Keratinocyte (primary cell): ENCODE data around the gene DSCAML1.

Experiments
- EZH2 ChIP-seq: IDR thresholded peaks from one replicate; pipeline ENCODE4 v1.6.1; 2012; ENCODE audit warnings: inconsistent platforms, mild to moderate bottlenecking, low read length, moderate library complexity
- TF ChIP-seq, protein P1 (sequence below), 3 experiments: IDR thresholded peaks in 1 of 3; conservative IDR thresholded peaks in 1 of 3; optimal IDR thresholded peaks in 1 of 3; 2 replicates in 2 of 3; 3 replicates in 1 of 3; pipeline versions ENCODE3 to v1.5.1; 2011; ENCODE audit warnings: low read length in 3 of 3, mild to moderate bottlenecking in 3 of 3, moderate library complexity in 2 of 3, control low read depth in 1 of 3, inconsistent platforms in 1 of 3; ENCODE audit not compliant: insufficient read depth in 2 of 3; ENCODE audit errors: extremely low read depth in 1 of 3

GRCh38 chr11:117626576-117626975 lies 170.4 kb downstream of the DSCAML1 start:
- TF ChIP-seq, protein P1, sequence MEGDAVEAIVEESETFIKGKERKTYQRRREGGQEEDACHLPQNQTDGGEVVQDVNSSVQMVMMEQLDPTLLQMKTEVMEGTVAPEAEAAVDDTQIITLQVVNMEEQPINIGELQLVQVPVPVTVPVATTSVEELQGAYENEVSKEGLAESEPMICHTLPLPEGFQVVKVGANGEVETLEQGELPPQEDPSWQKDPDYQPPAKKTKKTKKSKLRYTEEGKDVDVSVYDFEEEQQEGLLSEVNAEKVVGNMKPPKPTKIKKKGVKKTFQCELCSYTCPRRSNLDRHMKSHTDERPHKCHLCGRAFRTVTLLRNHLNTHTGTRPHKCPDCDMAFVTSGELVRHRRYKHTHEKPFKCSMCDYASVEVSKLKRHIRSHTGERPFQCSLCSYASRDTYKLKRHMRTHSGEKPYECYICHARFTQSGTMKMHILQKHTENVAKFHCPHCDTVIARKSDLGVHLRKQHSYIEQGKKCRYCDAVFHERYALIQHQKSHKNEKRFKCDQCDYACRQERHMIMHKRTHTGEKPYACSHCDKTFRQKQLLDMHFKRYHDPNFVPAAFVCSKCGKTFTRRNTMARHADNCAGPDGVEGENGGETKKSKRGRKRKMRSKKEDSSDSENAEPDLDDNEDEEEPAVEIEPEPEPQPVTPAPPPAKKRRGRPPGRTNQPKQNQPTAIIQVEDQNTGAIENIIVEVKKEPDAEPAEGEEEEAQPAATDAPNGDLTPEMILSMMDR (optimal IDR thresholded peaks at IDR 0.05 in 1 of 3, IDR thresholded peaks at IDR 0.05 in 1 of 3, conservative IDR thresholded peaks at IDR 0.05 in 1 of 3; ENCODE audit: extremely low read depth in 1 of 3, insufficient read depth in 2 of 3, low read length in 3 of 3): no peak
- no peak for TF ChIP-seq EZH2
